ENCODE measurements around the gene LFNG.

Gene LFNG

GRCh38 chr7:2544541-2545188 is 25.1 kb downstream of the LFNG start:
- Histone ChIP-seq H3K4me2 (ENCODE audit: low read length) (no peak overlapping the region), H3K18ac (ENCODE audit: low read length) (no peak overlapping the region), H3K9ac (ENCODE audit: low read length) (no peak overlapping the region), H3K56ac (ENCODE audit: low read length) (no peak overlapping the region), H4K5ac (ENCODE audit: low read length) (no peak overlapping the region), H3K79me2 (ENCODE audit: control insufficient read depth, insufficient read depth, low read length) (no peaks in the 10 kb centered on the region), H2BK5ac (ENCODE audit: low read length) (no peak overlapping the region), H3K4ac (ENCODE audit: low read depth, low read length) (no peak overlapping the region), H3K27ac (ENCODE audit: low read depth, low read length) (no peak overlapping the region), H2BK15ac (replicated peaks; ENCODE audit: low read depth) (no peak overlapping the region), H3K36me3 (ENCODE audit: control insufficient read depth, insufficient read depth, low read length) (peaks cover 10% of the 10 kb centered on the region), H2BK120ac (ENCODE audit: low read depth, low read length) (no peak overlapping the region), H3K4me1 (ENCODE audit: control insufficient read depth, low read depth, low read length) (no peaks in the 10 kb centered on the region), H3K23ac (ENCODE audit: low read length) (no peak overlapping the region), H3K27me3 (ENCODE audit: insufficient read depth, low read length, poor library complexity) (no peaks in the 10 kb centered on the region), H3K79me1 (ENCODE audit: low read length) (peaks cover 1% of the 10 kb centered on the region), H2AK5ac (ENCODE audit: low read length) (no peak overlapping the region), H4K8ac (ENCODE audit: low read depth, low read length) (no peak overlapping the region), H3K4me3 (ENCODE audit: low read length) (no peak overlapping the region)
- WGBS (ENCODE audit: extremely low coverage, insufficient coverage, low lambda C conversion rate), result no CpG with 5 or more reads among the region's 23 CpGs
- no peak for DNase-seq

GRCh38 chr7:2545746-2546425 is 26.3 kb downstream of the LFNG start:
- Histone ChIP-seq H3K4ac (ENCODE audit: low read depth, low read length) (no peak overlapping the region), H3K23ac (ENCODE audit: low read length) (no peak overlapping the region), H3K36me3 (ENCODE audit: control insufficient read depth, insufficient read depth, low read length) (peaks cover 10% of the 10 kb centered on the region), H3K4me1 (ENCODE audit: control insufficient read depth, low read depth, low read length) (no peaks in the 10 kb centered on the region), H3K27me3 (ENCODE audit: insufficient read depth, low read length, poor library complexity) (no peaks in the 10 kb centered on the region), H4K8ac (ENCODE audit: low read depth, low read length) (no peak overlapping the region), H3K4me2 (ENCODE audit: low read length) (no peak overlapping the region), H2BK5ac (ENCODE audit: low read length) (no peak overlapping the region), H2BK120ac (ENCODE audit: low read depth, low read length) (no peak overlapping the region), H2AK5ac (ENCODE audit: low read length) (no peak overlapping the region), H3K56ac (ENCODE audit: low read length) (no peak overlapping the region), H3K18ac (ENCODE audit: low read length) (no peak overlapping the region), H2BK15ac (replicated peaks; ENCODE audit: low read depth) (no peak overlapping the region), H3K9ac (ENCODE audit: low read length) (no peak overlapping the region), H3K79me1 (ENCODE audit: low read length) (peaks cover 1% of the 10 kb centered on the region), H3K4me3 (ENCODE audit: low read length) (no peak overlapping the region), H3K27ac (ENCODE audit: low read depth, low read length) (no peak overlapping the region), H3K79me2 (ENCODE audit: control insufficient read depth, insufficient read depth, low read length) (no peaks in the 10 kb centered on the region), H4K5ac (ENCODE audit: low read length) (no peak overlapping the region)
- no CpG with 5 or more reads among the region's 20 CpGs for WGBS (ENCODE audit: extremely low coverage, insufficient coverage, low lambda C conversion rate)
- no peak for DNase-seq

GRCh38 chr7:2546776-2547586 is 27.4 kb downstream of the LFNG start:
- no peak overlapping the region for H3K4ac ChIP-seq (ENCODE audit: low read depth, low read length)
- H3K4me1 ChIP-seq (ENCODE audit: control insufficient read depth, low read depth, low read length), result no peaks in the 10 kb centered on the region
- no peak overlapping the region for H3K56ac ChIP-seq (ENCODE audit: low read length)
- no peak overlapping the region for H4K5ac ChIP-seq (ENCODE audit: low read length)
- no peak overlapping the region for H3K27ac ChIP-seq (ENCODE audit: low read depth, low read length)
- DNase-seq, result no peak
- H3K27me3 ChIP-seq (ENCODE audit: insufficient read depth, low read length, poor library complexity), result no peaks in the 10 kb centered on the region
- H2AK5ac ChIP-seq (ENCODE audit: low read length), result no peak overlapping the region
- no peak overlapping the region for H2BK15ac ChIP-seq (replicated peaks; ENCODE audit: low read depth)
- no peak overlapping the region for H4K8ac ChIP-seq (ENCODE audit: low read depth, low read length)
- WGBS (ENCODE audit: extremely low coverage, insufficient coverage, low lambda C conversion rate), result no CpG with 5 or more reads among the region's 31 CpGs
- H3K79me2 ChIP-seq (ENCODE audit: control insufficient read depth, insufficient read depth, low read length), result no peaks in the 10 kb centered on the region
- no peak overlapping the region for H3K23ac ChIP-seq (ENCODE audit: low read length)
- no peak overlapping the region for H3K18ac ChIP-seq (ENCODE audit: low read length)
- no peak overlapping the region for H3K4me2 ChIP-seq (ENCODE audit: low read length)
- H2BK120ac ChIP-seq (ENCODE audit: low read depth, low read length), result no peak overlapping the region
- peaks cover 10% of the 10 kb centered on the region for H3K36me3 ChIP-seq (ENCODE audit: control insufficient read depth, insufficient read depth, low read length)
- no peak overlapping the region for H2BK5ac ChIP-seq (ENCODE audit: low read length)
- no peak overlapping the region for H3K9ac ChIP-seq (ENCODE audit: low read length)
- H3K4me3 ChIP-seq (ENCODE audit: low read length), result no peak overlapping the region
- peaks cover 1% of the 10 kb centered on the region for H3K79me1 ChIP-seq (ENCODE audit: low read length)

GRCh38 chr7:2551418-2551817 is 31.8 kb downstream of the LFNG start:
- H3K18ac ChIP-seq (ENCODE audit: low read length), result no peak overlapping the region
- no peak overlapping the region for H2BK5ac ChIP-seq (ENCODE audit: low read length)
- no peak overlapping the region for H2BK15ac ChIP-seq (replicated peaks; ENCODE audit: low read depth)
- H3K4ac ChIP-seq (ENCODE audit: low read depth, low read length), result no peak overlapping the region
- no peak overlapping the region for H3K23ac ChIP-seq (ENCODE audit: low read length)
- no peaks in the 10 kb centered on the region for H3K27me3 ChIP-seq (ENCODE audit: insufficient read depth, low read length, poor library complexity)
- no peak overlapping the region for H3K56ac ChIP-seq (ENCODE audit: low read length)
- no peak overlapping the region for H4K5ac ChIP-seq (ENCODE audit: low read length)
- H3K36me3 ChIP-seq (ENCODE audit: control insufficient read depth, insufficient read depth, low read length), result peaks cover 8% of the 10 kb centered on the region
- no peaks in the 10 kb centered on the region for H3K4me1 ChIP-seq (ENCODE audit: control insufficient read depth, low read depth, low read length)
- no CpG with 5 or more reads among the region's 8 CpGs for WGBS (ENCODE audit: extremely low coverage, insufficient coverage, low lambda C conversion rate)
- no peak overlapping the region for H3K27ac ChIP-seq (ENCODE audit: low read depth, low read length)
- H4K8ac ChIP-seq (ENCODE audit: low read depth, low read length), result no peak overlapping the region
- no peak overlapping the region for H3K9ac ChIP-seq (ENCODE audit: low read length)
- no peak overlapping the region for H3K4me3 ChIP-seq (ENCODE audit: low read length)
- DNase-seq, result no peak
- no peak overlapping the region for H3K4me2 ChIP-seq (ENCODE audit: low read length)
- no peak overlapping the region for H2BK120ac ChIP-seq (ENCODE audit: low read depth, low read length)
- H3K79me2 ChIP-seq (ENCODE audit: control insufficient read depth, insufficient read depth, low read length), result peaks cover 11% of the 10 kb centered on the region
- peaks cover 11% of the 10 kb centered on the region for H3K79me1 ChIP-seq (ENCODE audit: low read length)
- no peak overlapping the region for H2AK5ac ChIP-seq (ENCODE audit: low read length)

GRCh38 chr7:2553108-2553507 is 33.5 kb downstream of the LFNG start:
- no peak overlapping the region for H2BK120ac ChIP-seq (ENCODE audit: low read depth, low read length)
- no peaks in the 10 kb centered on the region for H3K4me1 ChIP-seq (ENCODE audit: control insufficient read depth, low read depth, low read length)
- H3K4me2 ChIP-seq (ENCODE audit: low read length), result no peak overlapping the region
- H3K23ac ChIP-seq (ENCODE audit: low read length), result no peak overlapping the region
- H2AK5ac ChIP-seq (ENCODE audit: low read length), result no peak overlapping the region
- H3K4me3 ChIP-seq (ENCODE audit: low read length), result no peak overlapping the region
- no peak overlapping the region for H3K9ac ChIP-seq (ENCODE audit: low read length)
- H3K79me1 ChIP-seq (ENCODE audit: low read length), result peaks cover 10% of the 10 kb centered on the region
- H2BK5ac ChIP-seq (ENCODE audit: low read length), result no peak overlapping the region
- no peak for DNase-seq
- no peak overlapping the region for H3K27ac ChIP-seq (ENCODE audit: low read depth, low read length)
- H3K79me2 ChIP-seq (ENCODE audit: control insufficient read depth, insufficient read depth, low read length), result peaks cover 11% of the 10 kb centered on the region
- no CpG with 5 or more reads among the region's 10 CpGs for WGBS (ENCODE audit: extremely low coverage, insufficient coverage, low lambda C conversion rate)
- no peak overlapping the region for H3K4ac ChIP-seq (ENCODE audit: low read depth, low read length)
- H3K18ac ChIP-seq (ENCODE audit: low read length), result no peak overlapping the region
- H4K8ac ChIP-seq (ENCODE audit: low read depth, low read length), result no peak overlapping the region
- H4K5ac ChIP-seq (ENCODE audit: low read length), result no peak overlapping the region
- H2BK15ac ChIP-seq (replicated peaks; ENCODE audit: low read depth), result no peak overlapping the region
- no peak overlapping the region for H3K56ac ChIP-seq (ENCODE audit: low read length)
- peaks cover 1% of the 10 kb centered on the region for H3K36me3 ChIP-seq (ENCODE audit: control insufficient read depth, insufficient read depth, low read length)
- no peaks in the 10 kb centered on the region for H3K27me3 ChIP-seq (ENCODE audit: insufficient read depth, low read length, poor library complexity)
